ENCODE measurements around the gene HM13. TPM values are rescaled to one million over a fixed set of nuclear protein-coding genes. Genes with fewer than 3 reads are reported as not detected.

The HM13 gene
- total and polyA plus RNA-seq, 2 of the 13 experiments (the other 11 are each of a cell fraction or from before 2014, with no cell fraction given) = 118 to 243 TPM

- TF ChIP-seq ZBTB46 (CRISPR knock-in tag; IDR thresholded peaks at IDR 0.05; ENCODE audit: borderline replicate concordance) (no peak; the same call in 1 of the 2 replicates), ZNF788 (CRISPR knock-in tag; IDR thresholded peaks at IDR 0.05; ENCODE audit: borderline replicate concordance) (peak; percentile 93), FOXC1 (CRISPR knock-in tag; IDR thresholded peaks at IDR 0.05; ENCODE audit: borderline replicate concordance) (peak; percentile 29; the same call in 1 of the 2 replicates), SP1 (IDR thresholded peaks at IDR 0.05) (no peak), SP1 (CRISPR knock-in tag; IDR thresholded peaks at IDR 0.05) (no peak; the same call in 1 of the 2 replicates), ZNF563 (CRISPR knock-in tag; IDR thresholded peaks at IDR 0.05) (peak; percentile 82; the same call in 1 of the 2 replicates), SPEN (CRISPR knock-in tag; IDR thresholded peaks at IDR 0.05; ENCODE audit: low read depth) (peak; percentile 62), ZNF792 (CRISPR knock-in tag; IDR thresholded peaks at IDR 0.05) (no peak; the same call in none of the 2 replicates), PTBP1 (IDR thresholded peaks at IDR 0.05; ENCODE audit: low read depth, low read length, poor library complexity, severe bottlenecking) (peak; percentile 99), ATAD3A (CRISPR knock-in tag; IDR thresholded peaks at IDR 0.05) (0 out of 2 replicates have a peak, but pooled peaks have one; percentile 80), ZNF383 (CRISPR knock-in tag; IDR thresholded peaks at IDR 0.05; ENCODE audit: borderline replicate concordance) (no peak), ATF6 (CRISPR knock-in tag; conservative IDR thresholded peaks at IDR 0.05) (no peak; the same call in 1 of the 2 replicates), GATAD1 (CRISPR knock-in tag; IDR thresholded peaks at IDR 0.05) (peak; percentile 59; the same call in 1 of the 2 replicates)
- TF ChIP-seq, protein P1, sequence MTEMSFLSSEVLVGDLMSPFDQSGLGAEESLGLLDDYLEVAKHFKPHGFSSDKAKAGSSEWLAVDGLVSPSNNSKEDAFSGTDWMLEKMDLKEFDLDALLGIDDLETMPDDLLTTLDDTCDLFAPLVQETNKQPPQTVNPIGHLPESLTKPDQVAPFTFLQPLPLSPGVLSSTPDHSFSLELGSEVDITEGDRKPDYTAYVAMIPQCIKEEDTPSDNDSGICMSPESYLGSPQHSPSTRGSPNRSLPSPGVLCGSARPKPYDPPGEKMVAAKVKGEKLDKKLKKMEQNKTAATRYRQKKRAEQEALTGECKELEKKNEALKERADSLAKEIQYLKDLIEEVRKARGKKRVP (CRISPR knock-in tag; IDR thresholded peaks at IDR 0.05) = peak in 1 of 2 experiments; percentile 44; a peak in 1 of 4 replicates
- TF ChIP-seq, protein P2, sequence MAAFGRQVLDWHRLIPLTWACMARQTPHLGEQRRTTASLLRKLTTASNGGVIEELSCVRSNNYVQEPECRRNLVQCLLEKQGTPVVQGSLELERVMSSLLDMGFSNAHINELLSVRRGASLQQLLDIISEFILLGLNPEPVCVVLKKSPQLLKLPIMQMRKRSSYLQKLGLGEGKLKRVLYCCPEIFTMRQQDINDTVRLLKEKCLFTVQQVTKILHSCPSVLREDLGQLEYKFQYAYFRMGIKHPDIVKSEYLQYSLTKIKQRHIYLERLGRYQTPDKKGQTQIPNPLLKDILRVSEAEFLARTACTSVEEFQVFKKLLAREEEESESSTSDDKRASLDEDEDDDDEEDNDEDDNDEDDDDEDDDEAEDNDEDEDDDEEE (CRISPR knock-in tag; IDR thresholded peaks at IDR 0.05) = peak; percentile 75; the same call in 1 of the 2 replicates
Measured at GRCh38 chr20:31606804-31607639, 92.8 kb downstream of the HM13 start (continued).

Data from HepG2 (cell line).